ENCODE results near the gene CDK7.

The CDK7 gene

DNA sequence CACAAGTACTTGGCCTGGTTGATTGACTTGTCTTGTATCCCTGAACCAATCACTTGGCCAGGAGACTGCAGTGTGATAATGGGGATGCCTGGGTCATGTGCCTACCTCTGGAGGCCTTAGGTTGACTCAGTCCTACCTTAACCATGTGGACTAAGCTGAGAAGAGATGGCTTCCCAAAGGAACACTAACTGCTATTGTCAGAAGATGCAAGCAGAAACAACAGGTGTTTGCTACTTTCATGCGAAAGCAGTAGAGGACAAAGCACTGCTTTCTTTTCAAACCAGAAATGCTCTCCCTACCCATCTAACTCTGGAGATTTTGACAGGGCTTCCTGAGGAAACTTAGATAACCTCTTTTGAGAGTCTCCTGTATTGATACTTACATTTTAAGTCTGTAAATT lies 22.9 kb downstream of the CDK7 start:
- peaks cover 29 to 48% (median 33%) of the 10 kb centered on the region in 5 donors for H3K36me3 ChIP-seq (ENCODE audit: control insufficient read depth in 5 of 5, insufficient read depth in 5 of 5, low read length in 5 of 5)

DNA sequence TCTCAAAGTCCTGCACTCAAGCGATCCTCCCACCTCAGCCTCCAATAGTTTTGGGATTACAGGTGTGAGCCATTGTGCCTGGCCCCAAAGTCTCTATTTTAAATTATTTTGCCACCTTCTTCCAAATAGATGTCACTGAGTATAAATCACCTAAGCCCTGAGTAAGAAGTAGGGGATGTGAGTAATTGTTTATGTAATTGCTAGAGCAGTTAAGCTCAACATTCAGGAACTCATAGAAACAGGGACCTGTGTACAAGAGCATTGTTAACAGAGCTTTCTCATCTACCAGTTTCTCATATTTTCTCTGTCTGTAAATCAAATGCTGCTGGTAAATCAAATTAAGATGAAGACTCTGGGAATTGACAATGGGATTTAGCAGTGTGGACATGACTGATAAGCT lies 26.3 kb downstream of the CDK7 start:
- no peaks in the 10 kb centered on the region for H3K9me3 ChIP-seq (ENCODE audit: control insufficient read depth in 5 of 5, low read length in 5 of 5)
- no peaks in the 10 kb centered on the region for H3K4me1 ChIP-seq (ENCODE audit: control insufficient read depth in 5 of 5, insufficient read depth in 5 of 5, low read length in 5 of 5)
- no peaks in the 10 kb centered on the region for H3K27me3 ChIP-seq (ENCODE audit: control insufficient read depth in 5 of 5, insufficient read depth in 4 of 5, low read length in 5 of 5)
- H3K9ac ChIP-seq (ENCODE audit: low read length in 5 of 5): no peak overlapping the region
- H3K27ac ChIP-seq (ENCODE audit: low read depth, low read length): no peak overlapping the region
- no peak overlapping the region for H3K4me3 ChIP-seq (ENCODE audit: low read depth in 1 of 5, low read length in 5 of 5)
- peaks cover 41 to 68% (median 48%) of the 10 kb centered on the region in 5 donors for H3K36me3 ChIP-seq (ENCODE audit: control insufficient read depth in 5 of 5, insufficient read depth in 5 of 5, low read length in 5 of 5)

More for the DNA sequence above, 22.9 kb downstream of the CDK7 start:
- Histone ChIP-seq H3K9me3 (ENCODE audit: control insufficient read depth in 5 of 5, low read length in 5 of 5) (no peaks in the 10 kb centered on the region), H3K9ac (ENCODE audit: low read length in 5 of 5) (no peak overlapping the region), H3K27me3 (ENCODE audit: control insufficient read depth in 5 of 5, insufficient read depth in 4 of 5, low read length in 5 of 5) (no peaks in the 10 kb centered on the region), H3K4me3 (ENCODE audit: low read depth in 1 of 5, low read length in 5 of 5) (no peak overlapping the region), H3K27ac (ENCODE audit: low read depth, low read length) (no peak overlapping the region), H3K4me1 (ENCODE audit: control insufficient read depth in 5 of 5, insufficient read depth in 5 of 5, low read length in 5 of 5) (no peaks in the 10 kb centered on the region)

DNA sequence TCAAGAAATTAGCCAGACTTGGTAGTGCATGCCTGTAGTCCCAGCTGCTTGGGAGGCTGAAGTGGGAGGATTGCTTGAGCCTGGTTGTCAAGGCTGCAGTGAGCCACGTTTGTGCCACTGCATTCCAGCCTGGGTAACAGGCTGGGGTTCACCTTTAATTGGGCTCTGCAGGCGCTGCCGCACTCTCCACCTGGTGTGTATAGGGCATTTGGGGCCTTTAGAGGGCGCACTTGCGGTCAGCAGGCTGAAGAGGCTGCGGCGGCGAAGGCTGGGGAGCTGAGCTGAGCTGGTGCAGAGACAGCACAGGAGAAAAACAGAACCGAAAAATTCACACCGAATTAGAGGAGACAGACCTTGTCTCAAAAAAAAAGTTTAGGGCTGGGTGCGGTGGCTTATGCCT lies 31.2 kb downstream of the CDK7 start:
- H3K9ac ChIP-seq (ENCODE audit: low read length in 5 of 5): no peak overlapping the region
- no peaks in the 10 kb centered on the region for H3K4me1 ChIP-seq (ENCODE audit: control insufficient read depth in 5 of 5, insufficient read depth in 5 of 5, low read length in 5 of 5)
- no peak overlapping the region for H3K4me3 ChIP-seq (ENCODE audit: low read depth in 1 of 5, low read length in 5 of 5)
- H3K9me3 ChIP-seq (ENCODE audit: control insufficient read depth in 5 of 5, low read length in 5 of 5): no peaks in the 10 kb centered on the region
- peaks cover 30 to 59% (median 41%) of the 10 kb centered on the region in 5 donors for H3K36me3 ChIP-seq (ENCODE audit: control insufficient read depth in 5 of 5, insufficient read depth in 5 of 5, low read length in 5 of 5)
- no peaks in the 10 kb centered on the region for H3K27me3 ChIP-seq (ENCODE audit: control insufficient read depth in 5 of 5, insufficient read depth in 4 of 5, low read length in 5 of 5)
- no peak overlapping the region for H3K27ac ChIP-seq (ENCODE audit: low read depth, low read length)

DNA sequence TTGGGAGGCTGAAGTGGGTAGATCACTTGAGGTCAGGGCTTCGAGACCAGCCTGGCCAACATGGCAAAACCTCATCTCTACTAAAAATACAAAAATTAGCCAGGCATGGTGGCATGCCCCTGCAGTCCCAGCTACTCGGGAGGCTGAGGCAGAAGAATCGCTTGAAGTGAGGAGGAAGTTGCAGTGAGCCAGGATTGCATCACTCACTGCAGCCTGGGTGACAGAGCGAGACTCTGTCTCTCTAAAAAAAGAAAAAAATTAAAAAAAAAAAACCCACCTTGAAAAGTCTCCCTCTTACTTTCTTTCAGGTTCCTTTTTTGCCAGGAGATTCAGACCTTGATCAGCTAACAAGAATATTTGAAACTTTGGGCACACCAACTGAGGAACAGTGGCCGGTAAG lies 34.2 kb downstream of the CDK7 start:
- no peaks in the 10 kb centered on the region for H3K9me3 ChIP-seq (ENCODE audit: control insufficient read depth in 5 of 5, low read length in 5 of 5)
- H3K9ac ChIP-seq (ENCODE audit: low read length in 5 of 5): no peak overlapping the region
- peaks cover 17 to 45% (median 27%) of the 10 kb centered on the region in 5 donors for H3K36me3 ChIP-seq (ENCODE audit: control insufficient read depth in 5 of 5, insufficient read depth in 5 of 5, low read length in 5 of 5)
- no peak overlapping the region for H3K27ac ChIP-seq (ENCODE audit: low read depth, low read length)
- no peaks in the 10 kb centered on the region for H3K27me3 ChIP-seq (ENCODE audit: control insufficient read depth in 5 of 5, insufficient read depth in 4 of 5, low read length in 5 of 5)
- H3K4me3 ChIP-seq (ENCODE audit: low read depth in 1 of 5, low read length in 5 of 5): no peak overlapping the region
- no peaks in the 10 kb centered on the region for H3K4me1 ChIP-seq (ENCODE audit: control insufficient read depth in 5 of 5, insufficient read depth in 5 of 5, low read length in 5 of 5)

DNA sequence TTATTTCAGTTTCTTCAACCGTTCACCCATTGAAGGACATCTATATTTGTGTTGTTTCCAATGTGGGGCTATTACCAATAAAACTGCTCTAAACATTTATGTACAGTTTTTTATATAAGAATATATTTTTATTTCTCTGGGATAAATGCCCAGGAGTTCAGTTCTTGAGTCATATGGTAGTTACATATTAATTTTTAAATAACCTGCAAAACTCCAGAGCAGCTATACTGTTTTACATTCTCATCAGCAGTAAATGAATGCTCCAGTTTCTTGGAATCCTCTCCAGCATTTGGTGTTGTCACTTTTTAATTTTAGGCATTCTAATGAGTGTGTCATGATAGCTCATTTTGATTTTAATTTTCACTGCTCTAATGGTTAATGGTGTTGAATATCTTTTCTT lies 36.2 kb downstream of the CDK7 start:
- H3K9me3 ChIP-seq (ENCODE audit: control insufficient read depth in 5 of 5, low read length in 5 of 5): no peaks in the 10 kb centered on the region
- H3K4me3 ChIP-seq (ENCODE audit: low read depth in 1 of 5, low read length in 5 of 5): no peak overlapping the region
- no peak overlapping the region for H3K27ac ChIP-seq (ENCODE audit: low read depth, low read length)
- H3K4me1 ChIP-seq (ENCODE audit: control insufficient read depth in 5 of 5, insufficient read depth in 5 of 5, low read length in 5 of 5): no peaks in the 10 kb centered on the region
- no peaks in the 10 kb centered on the region for H3K27me3 ChIP-seq (ENCODE audit: control insufficient read depth in 5 of 5, insufficient read depth in 4 of 5, low read length in 5 of 5)
- H3K36me3 ChIP-seq (ENCODE audit: control insufficient read depth in 5 of 5, insufficient read depth in 5 of 5, low read length in 5 of 5): peaks cover 17 to 38% (median 25%) of the 10 kb centered on the region in 5 donors
- no peak overlapping the region for H3K9ac ChIP-seq (ENCODE audit: low read length in 5 of 5)

DNA sequence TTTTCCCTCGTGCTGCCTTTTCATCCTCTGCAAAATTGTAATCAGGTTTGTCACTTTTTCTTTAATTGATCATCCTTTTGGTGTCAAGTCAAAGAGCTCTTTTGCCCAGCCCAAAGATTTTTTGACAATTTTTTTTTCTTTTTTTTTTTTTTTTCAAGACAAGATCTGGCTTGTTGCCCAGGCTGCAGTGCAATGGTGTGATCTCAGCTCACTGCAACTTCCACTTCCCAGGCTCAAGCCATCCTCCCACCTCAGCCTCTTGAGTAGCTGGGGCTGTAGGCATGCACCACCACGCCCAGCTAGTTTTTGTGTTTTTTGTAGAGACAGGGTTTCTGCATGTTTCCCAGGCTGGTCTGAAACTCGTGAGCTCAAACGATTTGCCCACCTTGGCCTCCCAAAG lies 36.7 kb downstream of the CDK7 start:
- Histone ChIP-seq H3K4me3 (ENCODE audit: low read depth in 1 of 5, low read length in 5 of 5) (no peak overlapping the region), H3K9me3 (ENCODE audit: control insufficient read depth in 5 of 5, low read length in 5 of 5) (no peaks in the 10 kb centered on the region), H3K4me1 (ENCODE audit: control insufficient read depth in 5 of 5, insufficient read depth in 5 of 5, low read length in 5 of 5) (no peaks in the 10 kb centered on the region), H3K9ac (ENCODE audit: low read length in 5 of 5) (no peak overlapping the region), H3K27me3 (ENCODE audit: control insufficient read depth in 5 of 5, insufficient read depth in 4 of 5, low read length in 5 of 5) (no peaks in the 10 kb centered on the region), H3K27ac (ENCODE audit: low read depth, low read length) (no peak overlapping the region), H3K36me3 (ENCODE audit: control insufficient read depth in 5 of 5, insufficient read depth in 5 of 5, low read length in 5 of 5) (peaks cover 17 to 41% (median 25%) of the 10 kb centered on the region in 5 donors)

DNA sequence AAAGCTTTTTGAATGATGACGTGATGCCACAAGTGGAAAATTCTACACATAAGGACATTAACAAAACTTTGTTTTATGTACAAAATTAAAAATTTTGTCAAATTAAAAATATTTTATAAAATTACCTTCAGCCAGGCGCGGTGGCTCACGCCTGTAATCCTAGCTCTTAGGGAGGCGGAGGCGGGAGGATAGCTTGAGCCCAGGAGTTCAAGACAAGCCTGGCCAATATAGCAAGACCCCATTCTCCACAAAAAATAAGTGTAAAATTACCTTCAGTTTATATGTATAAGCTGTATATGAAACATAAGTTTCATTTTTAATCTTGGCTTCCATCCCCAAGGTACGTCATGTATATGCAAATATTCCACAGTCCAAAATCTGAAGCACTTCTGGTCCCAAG lies 40.9 kb downstream of the CDK7 start:
- no peaks in the 10 kb centered on the region for H3K4me1 ChIP-seq (ENCODE audit: control insufficient read depth in 5 of 5, insufficient read depth in 5 of 5, low read length in 5 of 5)
- H3K27ac ChIP-seq (ENCODE audit: low read depth, low read length): no peak overlapping the region
- H3K4me3 ChIP-seq (ENCODE audit: low read depth in 1 of 5, low read length in 5 of 5): no peak overlapping the region
- H3K9me3 ChIP-seq (ENCODE audit: control insufficient read depth in 5 of 5, low read length in 5 of 5): no peaks in the 10 kb centered on the region
- no peak overlapping the region for H3K9ac ChIP-seq (ENCODE audit: low read length in 5 of 5)
- H3K27me3 ChIP-seq (ENCODE audit: control insufficient read depth in 5 of 5, insufficient read depth in 4 of 5, low read length in 5 of 5): no peaks in the 10 kb centered on the region
- peaks cover 21 to 41% (median 28%) of the 10 kb centered on the region in 5 donors for H3K36me3 ChIP-seq (ENCODE audit: control insufficient read depth in 5 of 5, insufficient read depth in 5 of 5, low read length in 5 of 5)

DNA sequence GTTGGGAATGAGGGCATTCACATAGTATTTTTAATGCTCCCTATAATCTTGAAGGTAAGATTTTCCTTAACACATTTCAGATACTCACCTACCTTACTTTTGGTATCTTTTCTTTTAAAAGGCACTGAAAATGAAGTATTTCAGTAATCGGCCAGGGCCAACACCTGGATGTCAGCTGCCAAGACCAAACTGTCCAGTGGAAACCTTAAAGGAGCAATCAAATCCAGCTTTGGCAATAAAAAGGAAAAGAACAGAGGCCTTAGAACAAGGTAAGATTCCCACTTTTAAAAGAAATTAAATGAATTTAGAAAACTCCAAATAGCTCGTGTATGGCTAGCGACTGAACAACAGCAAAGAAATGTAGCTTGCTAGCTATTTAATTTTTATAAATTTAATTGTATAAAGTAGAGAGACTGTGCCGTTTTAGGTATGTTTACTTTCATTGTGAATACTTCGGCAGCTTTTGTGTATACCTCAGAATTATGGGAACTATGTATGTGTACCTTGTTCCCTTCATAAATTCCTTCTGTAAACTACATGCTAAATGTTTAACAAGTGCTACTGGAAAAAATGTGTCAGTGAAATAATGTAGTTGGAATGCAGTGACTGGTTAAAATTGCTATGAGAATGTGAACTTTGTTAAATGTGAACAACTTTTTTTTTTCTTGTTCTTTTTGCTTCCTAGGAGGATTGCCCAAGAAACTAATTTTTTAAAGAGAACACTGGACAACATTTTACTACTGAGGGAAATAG lies 41.9 kb downstream of the CDK7 start:
- no peaks in the 10 kb centered on the region for H3K27me3 ChIP-seq (ENCODE audit: control insufficient read depth in 5 of 5, insufficient read depth in 4 of 5, low read length in 5 of 5)
- peaks cover 18 to 50% (median 31%) of the 10 kb centered on the region in 5 donors for H3K36me3 ChIP-seq (ENCODE audit: control insufficient read depth in 5 of 5, insufficient read depth in 5 of 5, low read length in 5 of 5)
- no peak overlapping the region for H3K9ac ChIP-seq (ENCODE audit: low read length in 5 of 5)
- no peak overlapping the region for H3K27ac ChIP-seq (ENCODE audit: low read depth, low read length)
- H3K9me3 ChIP-seq (ENCODE audit: control insufficient read depth in 5 of 5, low read length in 5 of 5): no peaks in the 10 kb centered on the region
- no peak overlapping the region for H3K4me3 ChIP-seq (ENCODE audit: low read depth in 1 of 5, low read length in 5 of 5)
- H3K4me1 ChIP-seq (ENCODE audit: control insufficient read depth in 5 of 5, insufficient read depth in 5 of 5, low read length in 5 of 5): no peaks in the 10 kb centered on the region

DNA sequence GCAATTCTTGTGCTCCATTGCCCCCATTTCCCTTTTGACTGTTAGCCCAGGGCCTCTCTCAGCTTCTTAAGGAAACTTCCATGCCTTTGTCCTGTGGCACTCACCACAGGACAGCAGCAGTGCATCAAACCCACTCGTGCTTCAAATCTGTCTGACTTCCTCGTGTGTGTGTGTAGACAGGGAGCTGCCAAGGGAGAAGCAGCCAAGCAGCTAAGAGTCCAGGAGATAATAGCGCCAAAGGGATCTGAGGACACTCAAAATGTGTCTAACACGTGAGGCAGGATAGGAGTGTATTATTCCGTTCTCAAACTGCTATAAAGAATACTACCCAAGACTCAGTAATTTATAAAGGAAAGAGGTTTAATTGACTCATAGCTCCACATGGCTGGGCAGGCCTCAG lies 44.8 kb downstream of the CDK7 start:
- no peak overlapping the region for H3K4me3 ChIP-seq (ENCODE audit: low read depth in 1 of 5, low read length in 5 of 5)
- H3K9me3 ChIP-seq (ENCODE audit: control insufficient read depth in 5 of 5, low read length in 5 of 5): no peaks in the 10 kb centered on the region
- H3K4me1 ChIP-seq (ENCODE audit: control insufficient read depth in 5 of 5, insufficient read depth in 5 of 5, low read length in 5 of 5): no peaks in the 10 kb centered on the region
- H3K27me3 ChIP-seq (ENCODE audit: control insufficient read depth in 5 of 5, insufficient read depth in 4 of 5, low read length in 5 of 5): no peaks in the 10 kb centered on the region
- peaks cover 17 to 50% (median 32%) of the 10 kb centered on the region in 5 donors for H3K36me3 ChIP-seq (ENCODE audit: control insufficient read depth in 5 of 5, insufficient read depth in 5 of 5, low read length in 5 of 5)
- no peak overlapping the region for H3K27ac ChIP-seq (ENCODE audit: low read depth, low read length)
- no peak overlapping the region for H3K9ac ChIP-seq (ENCODE audit: low read length in 5 of 5)

DNA sequence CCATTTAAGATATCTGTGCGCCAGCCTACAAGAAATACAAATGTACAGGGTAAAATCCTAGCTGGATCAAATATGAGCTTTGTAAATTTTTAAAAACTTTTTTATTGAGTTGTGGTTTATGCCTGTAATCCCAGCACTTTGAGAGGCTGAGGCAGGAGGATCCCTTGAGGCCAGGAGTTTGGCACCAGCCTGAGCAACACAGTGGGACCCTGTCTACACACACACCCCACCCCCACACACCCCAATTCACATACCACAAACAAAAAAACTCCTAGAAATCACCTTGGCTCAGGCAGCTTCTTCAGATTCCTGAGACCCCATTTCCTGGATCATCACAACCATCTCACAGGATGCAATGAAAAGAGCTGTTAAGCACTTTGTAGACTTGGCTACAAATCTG lies 46.4 kb downstream of the CDK7 start:
- Histone ChIP-seq H3K27ac (ENCODE audit: low read depth, low read length) (no peak overlapping the region), H3K4me1 (ENCODE audit: control insufficient read depth in 5 of 5, insufficient read depth in 5 of 5, low read length in 5 of 5) (no peaks in the 10 kb centered on the region), H3K9ac (ENCODE audit: low read length in 5 of 5) (no peak overlapping the region), H3K9me3 (ENCODE audit: control insufficient read depth in 5 of 5, low read length in 5 of 5) (no peaks in the 10 kb centered on the region), H3K36me3 (ENCODE audit: control insufficient read depth in 5 of 5, insufficient read depth in 5 of 5, low read length in 5 of 5) (peaks cover 17 to 58% (median 32%) of the 10 kb centered on the region in 5 donors), H3K27me3 (ENCODE audit: control insufficient read depth in 5 of 5, insufficient read depth in 4 of 5, low read length in 5 of 5) (no peaks in the 10 kb centered on the region), H3K4me3 (ENCODE audit: low read depth in 1 of 5, low read length in 5 of 5) (no peak overlapping the region)

Measured in subcutaneous abdominal adipose tissue (tissue), 5 donors.